Thymus (tissue), 11 donors: ENCODE results near the gene SIGLEC10. TPM values are rescaled to one million over a fixed set of nuclear protein-coding genes. Genes with fewer than 3 reads are reported as not detected.
"Not testable (repeated sequence)": the region's sequence is repeated elsewhere in the genome, so short reads cannot be mapped to it uniquely, and the experiment has no call there.

ENCODE experiments used
- DNase-seq, 9 donors: peaks; one replicate each; pipeline ENCODE4 v3.0.0-alpha.2; 2013; ENCODE audit warnings: low spot score in 9 of 9, low read depth in 6 of 9, missing footprints in 1 of 9
- H3K27ac ChIP-seq, 2 donors: one replicate each; pipeline ENCODE4 v1.5.1; 2013; ENCODE audit warnings: control low read depth in 1 of 2, low read depth in 1 of 2, low read length in 1 of 2, mild to moderate bottlenecking in 1 of 2, moderate library complexity in 1 of 2
- H3K27me3 ChIP-seq, 2 donors: one replicate each; pipeline ENCODE4 v1.5.1; 2013; ENCODE audit warnings: low read length in 1 of 2; ENCODE audit not compliant: control insufficient read depth in 2 of 2, insufficient read depth in 1 of 2
- H3K36me3 ChIP-seq, 2 donors: one replicate each; pipeline ENCODE4 v1.5.1; 2013; ENCODE audit warnings: low read length in 1 of 2, mild to moderate bottlenecking in 1 of 2, moderate library complexity in 1 of 2; ENCODE audit not compliant: control insufficient read depth in 2 of 2, insufficient read depth in 2 of 2
- H3K4me1 ChIP-seq, 2 donors: one replicate each; pipeline ENCODE4 v1.5.1; 2013; ENCODE audit warnings: low read length in 2 of 2; ENCODE audit not compliant: control insufficient read depth in 2 of 2, insufficient read depth in 2 of 2
- H3K4me3 ChIP-seq, 2 donors: one replicate each; pipeline ENCODE4 v1.5.1; 2013; ENCODE audit warnings: low read length in 2 of 2, control low read depth in 1 of 2, mild to moderate bottlenecking in 1 of 2
- H3K9me3 ChIP-seq, 2 donors: one replicate each; pipeline ENCODE4 v1.5.1; 2013; ENCODE audit warnings: low read length in 1 of 2, mild to moderate bottlenecking in 1 of 2; ENCODE audit not compliant: control insufficient read depth in 2 of 2, insufficient read depth in 1 of 2
- WGBS: extraction: QIAGEN DNeasy Blood & Tissue Kit; methylation state at CpG from one replicate; pipeline ENCODE4 v1.1.7; 2013; 5-methylcytosine and 5-hydroxymethylcytosine counted together
- polyA plus RNA-seq: library from polyadenylated mRNA; stranded (reverse); fragments of 200-250 nt; gene quantifications from one replicate; pipeline ENCODE4 v1.2.3, GENCODE V29; 2013
- total RNA-seq: library from RNA; stranded (reverse); fragments of 120-200 nt; gene quantifications from one replicate; pipeline ENCODE4 v1.2.4, GENCODE V29; 2013
- donor health status: healthy.

SIGLEC10 gene
- total and polyA plus RNA-seq, 2 donors: 7.6 to 19.0 TPM

DNA sequence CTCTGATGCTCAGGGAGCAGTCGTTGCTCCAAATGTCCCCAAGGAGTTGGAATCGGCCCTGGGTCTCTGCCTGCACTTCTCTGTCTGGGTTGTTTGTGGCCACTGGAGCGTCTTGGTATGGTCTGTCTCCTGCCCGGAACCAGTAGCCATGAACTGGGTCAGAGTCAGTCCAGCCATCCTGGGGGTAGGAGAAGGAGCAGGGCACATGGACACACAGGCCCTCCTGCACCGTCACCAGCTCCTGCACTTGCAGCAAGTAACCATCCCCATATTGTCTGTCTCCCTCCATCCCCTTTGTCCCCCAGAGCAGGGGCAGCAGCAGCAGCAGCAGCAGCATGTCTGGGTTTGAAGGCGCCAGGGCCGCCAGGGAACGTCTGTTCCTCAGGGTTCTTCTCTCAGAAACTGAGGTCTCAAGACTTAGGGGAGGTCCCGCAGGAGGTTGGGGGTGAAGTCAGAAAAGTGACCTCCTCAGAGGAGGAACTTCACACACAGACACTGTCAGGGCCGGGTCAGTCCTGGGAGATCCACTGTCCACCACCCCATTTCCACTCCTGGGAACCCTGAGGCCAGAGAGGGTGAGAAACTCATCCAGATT lies 40.7 kb upstream of the SIGLEC10 start, which contains the start of gene SIGLEC8:
Gene SIGLEC8, minus strand, starts transcription at position 404 of the 595 bp plus-strand sequence. Its CDS starts 67 bp downstream, at position 337.
- no peak within 1 kb of the TSS for H3K4me3 ChIP-seq
- no peaks in the 10 kb centered on the region for H3K9me3 ChIP-seq
- peaks cover 2 to 11% of the 10 kb centered on the region in 2 donors for H3K27me3 ChIP-seq
- no peaks in the 10 kb centered on the region for H3K36me3 ChIP-seq
- 93% methylated on average over 10 of the region's 10 CpGs for WGBS
- no peaks in the 10 kb centered on the region for H3K4me1 ChIP-seq
- no peak for DNase-seq
- H3K27ac ChIP-seq: peak within 1 kb of the TSS in 1 of 2 donors; percentile 26

DNA sequence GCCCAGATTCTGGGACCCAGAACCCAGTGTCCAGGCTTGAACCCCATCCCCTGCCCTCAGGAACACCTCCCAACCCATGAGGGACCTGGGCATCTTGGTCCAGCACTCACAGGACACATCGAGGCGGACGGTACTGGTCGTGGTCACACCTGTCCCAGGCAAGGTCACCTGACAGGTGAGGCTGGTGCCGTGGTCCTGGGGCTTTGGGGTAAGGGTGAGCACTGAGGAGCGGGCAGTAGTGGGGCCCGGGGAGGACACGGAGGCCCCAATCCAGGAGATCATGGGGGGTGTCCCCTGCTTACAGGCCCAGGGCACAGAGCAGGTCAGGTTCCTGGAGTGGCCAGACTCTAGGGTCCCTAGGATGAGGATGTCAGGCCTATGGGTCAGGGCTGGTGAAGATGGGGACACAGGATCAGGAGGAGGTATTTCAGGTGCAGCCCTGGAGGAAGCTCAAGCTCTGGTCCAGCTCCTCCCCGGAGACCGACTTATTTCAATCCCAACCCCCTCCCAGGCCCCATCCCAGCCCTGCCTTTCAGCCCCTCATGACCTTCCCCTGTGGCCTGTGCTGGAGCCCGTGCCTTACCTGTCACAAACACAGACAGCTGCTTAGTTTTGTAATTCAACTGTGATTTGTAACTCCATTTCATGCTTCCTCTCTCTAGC lies 40.0 kb upstream of the SIGLEC10 start:
- no peak for DNase-seq
- Histone ChIP-seq H3K4me3 (no peak overlapping the region), H3K27ac (peak overlapping the region in 1 of 2 donors; percentile 26), H3K36me3 (no peaks in the 10 kb centered on the region), H3K4me1 (no peaks in the 10 kb centered on the region), H3K9me3 (no peaks in the 10 kb centered on the region), H3K27me3 (peaks cover 0 to 5% of the 10 kb centered on the region in 2 donors)
- 96% methylated on average over 11 of the region's 11 CpGs for WGBS

DNA sequence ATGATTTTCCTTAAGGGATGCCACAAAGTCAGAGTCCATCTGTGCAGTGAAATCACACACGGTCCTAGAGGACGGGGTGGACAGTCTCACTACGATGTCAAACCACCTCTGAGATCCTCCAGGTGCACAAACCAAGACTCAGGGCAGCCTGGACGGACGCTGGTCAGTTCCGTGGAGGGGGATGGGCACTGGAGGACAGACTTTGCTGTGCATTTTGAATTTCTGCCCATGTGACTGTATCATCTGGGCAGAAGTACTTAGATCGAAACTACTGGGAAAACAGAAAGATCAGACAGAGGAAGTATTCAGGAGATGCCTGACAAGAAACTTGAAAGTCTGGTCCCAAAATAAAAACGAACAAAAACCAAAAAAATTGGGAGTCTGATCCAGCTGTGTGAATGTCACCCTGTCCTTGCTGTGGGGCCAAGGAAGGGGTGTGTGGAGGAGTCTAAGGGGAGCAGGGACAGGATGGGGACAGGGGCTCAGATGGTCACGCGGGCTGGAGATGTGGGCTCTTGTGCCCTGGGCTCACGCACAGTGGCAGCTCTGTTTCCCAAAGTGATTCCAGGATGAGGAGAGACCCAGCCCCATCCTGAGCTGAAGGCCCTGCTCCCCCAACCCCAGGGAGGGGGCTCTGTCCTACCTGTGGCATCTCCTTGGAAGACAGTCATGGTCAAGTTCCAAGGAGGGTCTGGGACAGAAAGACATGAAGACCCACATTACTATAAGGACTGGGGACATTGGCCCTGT lies 39.3 kb upstream of the SIGLEC10 start:
- Histone ChIP-seq H3K4me3 (no peak overlapping the region), H3K9me3 (no peaks in the 10 kb centered on the region)
- 92% methylated on average over 11 of the region's 11 CpGs for WGBS

DNA sequence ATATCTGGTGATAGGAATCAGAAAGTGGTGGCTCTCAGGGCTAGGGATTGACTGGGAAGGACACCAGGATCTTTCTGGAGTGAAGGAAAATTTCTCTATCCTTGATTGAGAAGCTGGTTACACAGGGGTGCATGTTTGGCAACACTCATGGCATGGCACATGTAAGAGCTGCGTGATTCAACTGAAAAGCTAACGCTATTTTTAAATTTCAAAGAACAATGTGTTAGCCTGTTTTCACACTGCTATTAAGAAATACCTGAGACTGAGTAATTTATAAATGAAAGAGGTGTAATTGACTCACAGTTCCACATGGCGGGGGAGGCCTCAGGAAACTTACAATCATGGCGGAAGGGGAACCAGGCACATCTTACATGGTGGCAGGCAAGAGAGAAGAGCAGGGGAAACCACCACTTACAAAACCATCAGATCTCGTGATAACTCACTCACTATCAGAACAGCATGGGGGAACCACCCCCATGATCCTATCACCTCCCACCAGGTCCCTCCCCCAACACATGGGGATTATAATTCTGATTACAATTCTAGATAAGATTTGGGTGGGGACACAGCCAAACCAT lies 33.4 kb upstream of the SIGLEC10 start:
- Histone ChIP-seq H3K27ac (no peak overlapping the region), H3K4me3 (no peak overlapping the region), H3K4me1 (peaks cover 0 to 8% of the 10 kb centered on the region in 2 donors), H3K9me3 (no peaks in the 10 kb centered on the region), H3K36me3 (no peaks in the 10 kb centered on the region), H3K27me3 (no peaks in the 10 kb centered on the region)
- WGBS: 93% methylated on average over 5 of the region's 5 CpGs
- DNase-seq: no peak

More for the DNA sequence above, 39.3 kb upstream of the SIGLEC10 start:
- H3K36me3 ChIP-seq: no peaks in the 10 kb centered on the region
- no peaks in the 10 kb centered on the region for H3K4me1 ChIP-seq
- H3K27me3 ChIP-seq: peaks cover 0 to 2% of the 10 kb centered on the region in 2 donors
- no peak for DNase-seq
- H3K27ac ChIP-seq: no peak overlapping the region

DNA sequence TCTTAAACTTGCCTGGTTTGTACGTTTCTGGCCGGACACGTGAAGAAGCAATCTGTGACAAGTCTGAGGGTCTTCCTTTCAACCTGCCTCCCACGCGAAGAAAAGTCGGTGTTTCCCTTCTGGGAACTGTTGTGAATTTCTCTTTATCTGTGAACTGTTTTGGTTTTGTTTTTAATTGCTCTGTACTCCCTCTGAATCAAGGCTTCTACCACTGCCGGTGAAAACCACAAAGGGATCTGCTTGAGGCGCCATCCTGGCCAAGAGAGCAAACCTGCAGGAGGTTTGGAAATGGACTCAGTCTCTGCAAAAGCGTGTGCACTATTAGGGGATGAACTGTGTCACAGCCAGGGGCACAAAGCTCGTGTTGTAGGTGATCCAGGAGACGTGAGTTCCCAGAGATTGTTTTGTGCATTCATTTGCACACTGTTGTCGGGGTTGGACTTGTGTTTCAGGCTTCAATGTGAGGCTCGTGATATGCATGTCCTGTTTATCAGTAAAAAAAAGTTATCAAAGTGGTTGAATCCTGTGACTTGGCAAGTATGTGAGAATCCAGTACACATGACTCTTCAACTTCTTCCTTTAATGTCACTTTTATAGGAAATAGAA lies 31.1 kb upstream of the SIGLEC10 start:
- H3K36me3 ChIP-seq: no peaks in the 10 kb centered on the region
- H3K27ac ChIP-seq: no peak overlapping the region
- 5% methylated on average over 13 of the region's 13 CpGs for WGBS
- H3K9me3 ChIP-seq: no peaks in the 10 kb centered on the region
- no peak overlapping the region for H3K4me3 ChIP-seq
- no peaks in the 10 kb centered on the region for H3K27me3 ChIP-seq
- H3K4me1 ChIP-seq: peaks cover 0 to 8% of the 10 kb centered on the region in 2 donors
- DNase-seq: peak in 1 of 9 donors; percentile 17

DNA sequence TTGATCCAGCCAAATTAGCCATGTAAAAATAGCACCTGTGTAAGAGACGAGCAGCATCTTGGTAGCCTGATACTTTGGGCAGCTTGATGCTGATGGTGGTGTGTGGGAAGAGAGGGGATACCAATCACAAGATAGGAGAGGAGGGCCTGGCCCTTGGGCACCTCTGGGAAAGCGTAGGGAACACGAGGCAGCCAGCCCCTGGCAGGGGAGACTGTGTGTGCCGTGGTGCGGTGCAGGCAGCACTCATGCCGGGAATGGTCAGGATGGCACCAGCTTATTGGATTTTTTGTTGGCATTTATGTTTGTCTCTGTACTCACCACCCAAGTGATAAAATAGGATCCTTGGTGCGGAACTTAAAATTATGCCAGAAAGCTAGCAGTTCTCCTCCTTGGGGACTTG lies 30.6 kb upstream of the SIGLEC10 start:
- 93% methylated on average over 7 of the region's 7 CpGs for WGBS
- no peaks in the 10 kb centered on the region for H3K36me3 ChIP-seq
- H3K27ac ChIP-seq: no peak overlapping the region
- no peak overlapping the region for H3K4me3 ChIP-seq
- H3K4me1 ChIP-seq: peaks cover 0 to 8% of the 10 kb centered on the region in 2 donors
- no peaks in the 10 kb centered on the region for H3K27me3 ChIP-seq
- no peak for DNase-seq
- H3K9me3 ChIP-seq: no peaks in the 10 kb centered on the region

DNA sequence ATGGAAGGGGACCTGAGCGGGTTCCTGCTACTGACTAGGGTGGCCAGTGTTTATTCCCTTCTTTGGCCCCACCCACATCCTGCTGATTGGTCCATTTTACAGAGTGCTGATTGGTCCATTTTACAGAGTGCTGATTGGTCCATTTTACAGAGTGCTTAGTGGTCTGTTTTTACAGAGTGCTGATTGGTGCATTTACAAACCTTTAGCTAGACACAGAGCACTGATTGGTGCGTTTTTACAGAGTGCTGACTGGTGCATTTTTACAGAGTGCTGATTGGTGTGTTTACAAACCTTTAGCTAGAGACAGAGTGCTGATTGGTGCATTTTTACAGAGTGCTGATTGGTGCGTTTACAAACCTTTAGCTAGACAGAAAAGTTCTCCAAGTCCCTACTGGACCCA lies 30.1 kb upstream of the SIGLEC10 start:
- not testable (repeated sequence) for H3K27ac ChIP-seq, DNase-seq, H3K4me1 ChIP-seq, H3K36me3 ChIP-seq, H3K27me3 ChIP-seq, H3K4me3 ChIP-seq, H3K9me3 ChIP-seq
- WGBS: 95% methylated on average over 3 of the region's 3 CpGs

DNA sequence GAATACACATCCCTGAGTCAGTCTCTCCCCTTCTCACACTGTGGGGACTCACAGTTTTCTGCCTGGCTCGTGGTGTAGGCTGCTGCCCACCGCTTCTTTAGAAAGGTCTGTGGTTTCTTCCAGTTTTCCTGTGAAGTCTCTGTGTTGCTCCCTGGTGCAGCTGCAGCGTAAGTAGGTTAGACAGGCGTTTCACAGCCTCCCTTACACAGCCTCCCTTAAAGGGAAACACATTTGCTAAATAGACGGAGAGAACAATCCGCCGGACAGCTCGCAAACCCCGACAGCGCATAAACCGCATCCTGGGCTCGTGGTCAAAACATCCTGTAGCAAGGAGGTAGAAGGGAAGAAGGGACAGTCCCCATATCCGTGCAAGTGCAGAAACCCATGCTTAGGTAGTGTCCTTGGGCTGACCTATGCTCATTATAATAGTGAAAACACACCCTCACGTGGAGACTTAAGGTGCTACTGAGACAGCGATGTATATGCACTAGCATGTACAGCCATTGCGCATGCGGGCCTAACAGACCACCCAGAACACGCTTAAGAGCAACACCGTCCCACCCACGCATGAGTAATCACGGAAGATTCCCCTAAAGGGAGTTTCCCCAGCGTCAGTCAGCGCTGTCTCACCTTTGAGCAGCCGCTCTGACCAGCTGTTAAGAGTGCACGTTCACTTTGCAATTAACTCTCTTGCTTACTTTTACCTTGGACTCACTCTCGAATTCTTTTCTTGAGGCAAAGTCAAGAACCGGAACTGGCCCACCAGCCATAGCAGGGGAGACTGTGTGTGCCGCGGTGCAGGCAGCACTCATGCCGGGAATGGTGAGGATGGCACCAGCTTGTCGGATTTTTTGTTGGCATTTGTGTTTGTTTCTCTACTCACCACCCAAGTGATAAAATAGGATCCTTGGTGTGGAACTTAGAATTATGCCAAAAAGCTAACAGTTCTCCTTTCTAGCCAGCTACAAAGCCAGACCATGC lies 24.3 kb upstream of the SIGLEC10 start:
- DNase-seq: peak; percentile 46 to 87 (median 71)
- no peaks in the 10 kb centered on the region for H3K9me3 ChIP-seq
- peak overlapping the region; percentile 22 to 79 for H3K27ac ChIP-seq
- peak overlapping the region; percentile 28 to 33 for H3K4me3 ChIP-seq
- H3K36me3 ChIP-seq: no peaks in the 10 kb centered on the region
- peaks cover 0 to 3% of the 10 kb centered on the region in 2 donors for H3K27me3 ChIP-seq
- H3K4me1 ChIP-seq: peaks cover 16 to 20% of the 10 kb centered on the region in 2 donors
- WGBS: 13% methylated on average over 31 of the region's 31 CpGs
